Mesenteric fat pad (tissue), 1 donor: Measurements from ENCODE around the gene RPS6KA5. TPM values are rescaled to one million over a fixed set of nuclear protein-coding genes. Genes with fewer than 3 reads are reported as not detected.
"Not testable (repeated sequence)": the region's sequence is repeated elsewhere in the genome, so short reads cannot be mapped to it uniquely, and the experiment has no call there.

Source experiments
- DNase-seq: peaks from one replicate; pipeline ENCODE4 v3.0.0-alpha.2; 2020; ENCODE audit warnings: low spot score
- total RNA-seq: library from RNA; stranded (reverse); fragmentation: NEBNext Ultra II Directional; extraction: Animal tissue kit (Norgen Biotek cat#: 25700); gene quantifications from one replicate; pipeline ENCODE4 v1.2.1, GENCODE V29; 2021
- donor health status: DM: yes; HTN: yes; CAD: no.

The RPS6KA5 gene
- total RNA-seq, 1 donor from 2014 or later: 3.2 TPM

DNA sequence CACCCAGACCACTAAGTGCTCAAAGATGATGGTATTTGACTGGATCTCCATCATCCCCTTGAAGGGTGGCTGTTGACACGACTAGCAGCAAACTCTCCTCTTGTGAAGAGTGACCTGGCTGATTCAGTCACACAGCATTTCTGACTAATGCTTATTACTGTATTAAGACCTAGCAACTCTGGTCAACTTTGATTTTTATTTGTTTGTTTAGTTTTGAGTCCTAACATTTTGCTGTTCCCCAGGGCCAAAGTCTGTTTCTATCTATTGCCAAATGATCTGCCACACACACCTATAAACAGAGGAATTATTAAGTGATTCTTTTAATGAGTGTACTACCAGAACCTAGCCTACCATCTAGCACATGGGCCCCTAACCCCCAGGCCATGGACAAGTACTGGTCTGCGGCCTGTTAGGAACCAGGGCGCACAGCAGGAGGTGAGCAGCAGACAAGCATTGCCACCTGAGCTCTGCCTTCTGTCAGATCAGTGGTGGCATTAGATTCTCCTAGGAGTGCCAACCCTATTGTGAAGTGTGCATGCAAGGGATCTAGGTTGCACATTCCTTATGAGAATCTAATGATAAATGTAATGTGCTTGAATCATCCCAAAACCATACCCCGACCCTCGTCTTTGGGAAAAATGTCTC, 120.0 kb downstream of the RPS6KA5 start:
- DNase-seq: no peak

DNA sequence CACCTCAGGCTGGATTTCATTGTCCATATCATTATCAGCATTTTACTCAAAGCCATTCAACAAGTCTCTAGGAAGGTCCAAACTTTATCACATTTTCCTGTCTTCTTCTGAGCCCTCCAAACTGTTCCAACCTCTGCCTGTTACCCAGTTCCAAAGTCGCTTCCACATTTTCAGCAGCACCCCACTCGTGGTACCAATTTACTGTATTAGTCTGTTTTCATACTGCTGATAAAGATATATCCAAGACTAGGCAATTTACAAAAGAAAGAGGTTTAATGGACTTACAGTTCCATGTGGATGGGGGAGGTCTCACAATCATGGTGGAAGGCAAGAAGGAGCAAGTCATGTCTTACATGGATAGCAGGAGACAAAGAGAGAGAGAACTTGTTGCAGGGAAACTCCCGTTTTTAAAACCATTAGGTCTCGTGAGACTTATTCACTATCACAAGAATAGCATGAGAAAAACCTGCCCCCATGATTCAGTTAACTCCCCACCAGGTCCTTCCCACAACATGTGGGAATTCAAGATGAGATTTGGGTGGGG, 121.1 kb downstream of the RPS6KA5 start:
- not testable (repeated sequence) for DNase-seq

DNA sequence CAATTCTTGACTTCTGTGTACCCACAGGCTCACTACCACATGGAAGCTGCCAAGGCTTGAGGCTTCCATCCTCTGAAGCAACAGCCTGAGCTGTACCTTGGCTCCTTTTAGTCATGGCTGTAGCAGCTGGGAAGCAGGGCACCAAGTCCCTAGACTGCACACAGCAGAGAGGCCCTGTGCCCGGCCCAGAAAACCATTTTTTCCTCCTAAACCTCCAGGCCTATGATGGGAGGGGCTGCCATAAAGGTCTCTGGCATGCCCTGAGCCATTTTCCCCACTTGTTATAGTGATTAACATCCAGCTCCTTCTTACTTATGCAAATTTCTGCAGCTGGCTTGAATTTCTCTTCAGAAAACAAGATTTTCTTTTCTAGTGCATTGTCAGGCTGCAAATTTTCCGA, 121.8 kb downstream of the RPS6KA5 start:
- no peak for DNase-seq

DNA sequence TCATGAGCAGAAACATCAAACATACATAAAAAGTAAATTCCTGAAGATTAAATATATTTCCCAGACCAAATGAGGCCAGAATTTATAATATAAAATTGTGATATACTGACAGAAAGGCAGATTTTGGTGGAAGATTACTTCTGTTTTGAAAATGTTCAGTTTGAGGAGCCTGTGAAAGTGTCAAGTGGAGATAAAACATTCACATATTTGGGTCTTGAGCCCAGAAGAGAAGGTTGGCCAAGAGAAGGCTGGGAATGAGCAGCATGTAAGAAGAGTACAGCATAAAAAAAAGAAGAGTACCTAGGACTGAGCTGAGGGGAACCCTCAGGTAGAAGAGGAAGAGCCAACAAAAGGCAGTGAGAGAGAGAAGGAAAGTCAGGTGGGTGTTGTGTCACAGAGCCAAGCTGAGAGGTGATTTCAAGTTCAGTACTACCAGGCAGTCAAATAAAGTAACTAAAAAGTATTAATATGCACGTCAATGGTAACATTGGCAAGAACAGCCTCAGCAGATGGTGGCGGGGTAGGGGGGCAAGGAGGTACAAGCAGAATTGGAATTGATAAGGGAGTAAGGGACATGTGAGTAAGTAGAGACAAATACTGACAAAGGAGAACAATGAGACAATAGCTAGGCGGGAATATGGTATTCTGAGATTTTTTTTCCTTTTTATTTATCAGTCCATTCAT, 123.5 kb downstream of the RPS6KA5 start:
- no peak for DNase-seq

DNA sequence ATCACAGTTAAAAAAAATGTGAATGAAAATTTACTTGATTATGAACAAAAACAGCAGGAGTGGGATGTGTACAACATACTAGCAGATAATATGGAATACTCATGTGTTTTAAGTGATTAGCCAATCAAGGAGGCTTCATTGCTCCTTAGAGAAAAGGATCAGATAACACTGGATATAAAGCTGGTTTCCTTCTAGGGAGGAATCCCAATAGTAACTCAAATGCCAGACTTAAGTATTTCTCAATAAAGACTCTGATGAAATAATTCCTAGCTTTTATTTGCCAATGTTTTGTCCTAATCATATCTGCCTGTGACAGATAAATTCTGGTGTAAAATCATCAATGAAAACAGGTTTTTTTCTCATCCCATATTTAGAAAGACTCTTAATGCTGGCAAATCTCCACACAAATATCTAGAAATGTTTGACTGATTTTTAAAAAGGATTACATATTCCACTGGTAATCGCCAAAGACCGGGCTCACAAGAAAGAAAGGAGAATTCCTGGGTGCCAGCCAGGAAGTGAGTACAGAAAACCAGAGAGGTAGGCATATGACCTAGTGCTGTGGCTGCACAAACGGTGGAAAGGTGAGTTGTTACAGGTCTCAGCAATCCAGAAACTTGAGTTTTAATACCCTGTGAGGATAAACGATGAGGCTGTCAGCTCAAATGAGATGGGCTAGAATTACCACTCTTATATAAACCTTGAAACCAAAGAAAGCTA, 135.7 kb downstream of the RPS6KA5 start:
- no peak for DNase-seq

DNA sequence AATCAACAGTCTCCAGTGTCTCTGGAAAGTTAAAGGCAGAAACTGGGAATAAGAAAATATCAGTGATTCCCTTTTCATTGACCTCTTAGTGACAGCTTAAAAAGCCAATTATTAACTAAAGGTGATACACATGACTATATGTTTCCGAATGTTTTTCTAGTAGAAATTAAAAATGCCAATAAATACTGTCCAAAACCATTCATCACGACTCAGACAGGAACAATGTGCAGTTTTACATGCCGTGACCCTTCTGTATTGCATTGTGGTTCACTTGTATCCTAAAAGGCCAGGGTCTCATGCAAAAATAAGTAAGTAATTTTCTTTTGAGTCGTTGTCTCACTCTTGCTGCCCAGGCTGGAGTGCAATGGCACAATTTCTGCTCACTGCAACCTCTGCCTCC, 138.3 kb downstream of the RPS6KA5 start:
- no peak for DNase-seq

DNA sequence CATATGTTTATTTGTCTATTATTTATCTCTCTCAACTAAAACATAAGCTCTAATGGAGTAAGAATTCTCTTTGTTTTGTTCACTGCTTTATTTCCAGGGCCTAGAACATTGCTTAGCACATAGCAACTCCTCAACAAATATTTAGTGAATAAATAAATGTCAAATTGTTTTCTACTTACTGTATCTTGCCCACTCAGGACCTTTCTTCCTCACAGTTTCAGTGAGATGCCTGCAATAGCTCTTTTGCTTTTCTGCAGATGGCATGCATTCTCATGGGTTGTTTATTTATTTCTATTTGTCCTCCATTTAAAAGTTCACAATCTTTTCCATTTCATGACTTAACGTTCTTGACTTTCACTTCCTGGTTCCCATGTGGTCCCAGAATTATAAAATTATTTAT, 149.3 kb downstream of the RPS6KA5 start:
- DNase-seq: no peak

DNA sequence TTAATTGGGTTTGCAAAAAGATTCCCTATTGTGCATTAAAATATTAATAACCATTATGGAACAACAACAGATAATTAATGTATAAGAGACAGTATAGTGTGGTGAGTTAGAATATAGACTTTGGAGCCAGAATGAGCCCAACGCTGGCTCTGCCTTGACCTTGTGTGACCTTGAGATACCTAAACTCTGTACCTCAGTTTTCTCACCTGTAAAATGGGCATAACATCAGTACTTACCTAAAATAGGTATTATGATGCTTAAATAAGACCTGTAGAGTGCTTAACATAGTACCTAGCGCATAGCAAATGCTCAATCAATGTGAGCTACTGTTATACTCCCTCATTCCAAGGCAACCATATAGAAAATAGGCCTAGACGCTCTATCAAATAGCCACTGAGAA, 153.3 kb downstream of the RPS6KA5 start:
- no peak for DNase-seq

DNA sequence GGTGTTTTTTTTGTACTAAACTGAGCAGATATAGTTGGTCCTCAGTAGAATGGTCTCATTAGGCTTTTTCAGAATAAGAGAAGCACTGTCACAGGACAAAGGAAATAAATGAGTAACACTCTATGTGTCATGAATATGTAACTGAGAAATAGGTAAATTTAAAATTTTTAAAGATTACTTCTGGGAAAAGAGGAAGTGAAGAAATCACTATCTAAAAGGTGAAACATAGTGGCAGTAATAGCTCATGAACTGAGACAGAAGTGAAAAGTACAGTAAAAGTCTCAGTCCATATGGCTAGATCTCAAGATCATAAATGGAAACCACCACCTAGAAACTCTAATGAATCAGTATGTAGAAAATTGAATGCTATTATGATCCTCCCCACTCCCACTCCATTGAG, 154.9 kb downstream of the RPS6KA5 start:
- no peak for DNase-seq

DNA sequence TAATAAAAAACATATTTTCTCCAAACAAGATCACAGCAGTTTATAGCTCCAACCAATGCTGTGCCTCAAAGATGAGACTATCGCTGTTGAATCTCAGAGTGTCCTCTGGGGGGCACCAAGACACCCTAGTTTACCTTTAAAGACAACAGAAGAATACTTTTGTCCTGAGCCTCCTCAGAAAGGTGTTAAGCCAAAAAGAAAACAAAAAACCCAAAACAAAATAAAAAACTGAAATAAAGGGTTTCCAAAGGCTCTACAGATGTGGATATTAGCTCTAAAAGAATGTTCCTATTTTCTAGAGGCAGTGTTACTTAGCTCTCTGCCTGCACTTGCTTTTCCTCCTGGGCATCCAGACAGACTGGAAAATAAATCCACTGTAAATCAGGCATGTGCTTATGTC, 157.3 kb downstream of the RPS6KA5 start:
- no peak for DNase-seq

DNA sequence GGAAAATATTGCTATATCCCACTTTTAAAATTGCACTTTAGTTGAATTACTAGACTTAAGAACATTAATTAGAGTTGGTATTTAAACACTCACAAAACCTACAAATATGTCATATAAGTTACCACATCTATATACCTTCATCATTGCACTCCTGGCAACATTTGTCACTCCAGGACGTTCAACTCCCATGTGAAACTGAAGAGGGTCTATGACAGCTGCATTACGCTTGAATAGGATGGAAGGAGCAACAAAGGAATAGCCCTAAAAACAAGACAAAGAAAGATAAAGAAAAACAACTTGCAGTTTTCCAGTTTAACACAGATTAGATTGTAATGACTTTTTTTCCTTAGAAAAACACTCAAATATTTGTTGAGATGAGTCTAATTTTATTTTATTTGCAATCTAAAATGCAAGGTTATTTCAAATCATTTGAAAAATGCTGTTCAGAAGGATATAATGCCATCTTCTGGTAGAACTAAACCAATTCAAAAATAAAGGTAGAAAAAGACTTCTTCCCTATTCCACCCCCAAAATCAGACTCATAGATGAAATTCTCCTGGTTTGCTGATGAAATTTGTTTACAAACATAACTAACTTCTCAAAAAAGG, 159.9 kb downstream of the RPS6KA5 start:
- no peak for DNase-seq

DNA sequence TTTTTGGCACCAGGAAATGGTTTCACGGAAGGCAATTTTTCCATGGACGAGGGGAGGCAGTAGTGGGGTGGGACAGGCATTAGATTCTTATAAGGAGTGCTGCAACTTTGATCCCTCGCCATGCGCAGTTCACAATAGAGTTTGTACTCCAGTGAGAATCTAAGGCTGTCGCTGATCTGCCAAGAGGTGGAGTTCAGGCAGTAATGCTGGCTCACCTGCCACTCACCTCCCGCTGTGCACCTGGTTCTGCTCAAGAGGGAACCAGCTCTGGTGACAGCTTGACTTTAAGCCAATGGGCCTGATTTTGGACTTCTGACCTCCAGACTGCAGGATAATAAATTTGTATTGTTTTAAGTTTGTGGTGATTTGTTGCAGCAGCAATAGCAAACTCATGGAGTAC, 163.4 kb downstream of the RPS6KA5 start:
- DNase-seq: no peak

DNA sequence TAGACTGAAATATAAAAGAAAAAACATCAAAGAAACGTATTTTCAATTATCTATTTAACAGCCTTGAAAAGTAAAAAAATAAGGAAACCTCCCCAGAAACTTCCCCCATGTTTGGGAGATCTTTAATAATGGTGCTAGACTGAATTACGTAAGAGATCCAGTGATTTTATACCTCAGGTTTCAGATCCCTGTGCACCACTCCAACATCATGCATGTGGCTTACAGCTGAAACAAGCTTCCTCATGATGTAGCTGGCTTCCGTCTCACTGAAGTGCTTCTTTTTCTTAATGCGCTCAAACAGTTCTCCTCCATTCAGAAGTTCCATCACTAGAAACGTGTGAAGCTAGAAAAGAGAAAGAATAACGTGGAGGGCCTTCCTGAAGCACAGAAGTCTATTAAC, 166.2 kb downstream of the RPS6KA5 start:
- no peak for DNase-seq

DNA sequence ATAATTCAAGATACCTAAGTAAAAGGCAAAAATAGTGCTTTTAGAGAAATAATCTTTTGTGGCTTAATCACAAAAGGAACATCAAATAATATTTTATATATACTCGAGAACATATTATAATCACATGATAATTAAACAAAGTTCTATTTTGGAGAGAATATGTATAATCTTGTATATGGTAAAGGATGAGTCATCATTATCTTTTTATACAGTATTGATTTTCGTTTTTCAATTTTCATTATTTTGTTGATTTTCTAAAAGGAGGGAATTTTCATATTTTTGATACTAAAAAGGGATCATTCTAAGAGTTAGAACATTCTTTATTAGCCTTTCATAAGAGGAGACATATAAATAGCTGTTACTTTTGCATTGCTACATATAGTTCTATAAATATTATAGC, 166.9 kb downstream of the RPS6KA5 start:
- DNase-seq: no peak

DNA sequence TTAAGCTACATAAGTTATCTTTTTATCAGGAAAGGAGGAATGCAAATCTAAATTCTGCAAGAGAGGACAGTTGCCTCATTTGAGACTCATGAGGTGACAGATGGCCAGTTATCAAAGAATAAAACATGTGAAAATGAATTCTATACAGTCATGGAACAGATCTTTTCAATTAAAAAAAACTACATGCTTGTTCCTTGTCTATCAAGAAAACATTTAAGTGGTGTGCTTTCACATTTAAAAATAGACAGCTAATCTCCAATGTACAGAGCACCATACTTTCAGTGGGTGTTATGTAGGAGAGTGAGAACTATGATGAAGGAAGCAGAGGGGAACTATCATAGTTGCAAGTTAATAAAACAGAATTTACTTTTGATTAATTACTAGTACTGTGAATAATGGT, 167.5 kb downstream of the RPS6KA5 start:
- no peak for DNase-seq

DNA sequence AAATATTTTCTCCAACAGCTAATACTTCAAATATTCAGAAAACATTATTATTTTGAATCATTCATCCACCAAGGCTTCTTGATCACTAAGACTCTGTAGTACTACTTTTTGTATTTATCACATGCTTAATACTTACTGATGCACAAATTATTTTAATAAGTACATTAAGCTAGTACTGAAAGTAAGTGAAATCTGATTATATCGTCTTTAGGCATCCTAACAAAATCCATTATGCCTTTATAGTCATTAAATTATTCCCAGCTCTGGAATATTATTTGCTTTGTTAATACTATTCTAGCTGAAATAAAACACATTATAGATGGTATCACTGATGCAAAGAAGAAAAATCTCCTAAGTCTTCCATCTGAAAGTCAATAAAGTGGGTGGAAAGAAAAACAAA, 169.1 kb downstream of the RPS6KA5 start:
- DNase-seq: no peak

DNA sequence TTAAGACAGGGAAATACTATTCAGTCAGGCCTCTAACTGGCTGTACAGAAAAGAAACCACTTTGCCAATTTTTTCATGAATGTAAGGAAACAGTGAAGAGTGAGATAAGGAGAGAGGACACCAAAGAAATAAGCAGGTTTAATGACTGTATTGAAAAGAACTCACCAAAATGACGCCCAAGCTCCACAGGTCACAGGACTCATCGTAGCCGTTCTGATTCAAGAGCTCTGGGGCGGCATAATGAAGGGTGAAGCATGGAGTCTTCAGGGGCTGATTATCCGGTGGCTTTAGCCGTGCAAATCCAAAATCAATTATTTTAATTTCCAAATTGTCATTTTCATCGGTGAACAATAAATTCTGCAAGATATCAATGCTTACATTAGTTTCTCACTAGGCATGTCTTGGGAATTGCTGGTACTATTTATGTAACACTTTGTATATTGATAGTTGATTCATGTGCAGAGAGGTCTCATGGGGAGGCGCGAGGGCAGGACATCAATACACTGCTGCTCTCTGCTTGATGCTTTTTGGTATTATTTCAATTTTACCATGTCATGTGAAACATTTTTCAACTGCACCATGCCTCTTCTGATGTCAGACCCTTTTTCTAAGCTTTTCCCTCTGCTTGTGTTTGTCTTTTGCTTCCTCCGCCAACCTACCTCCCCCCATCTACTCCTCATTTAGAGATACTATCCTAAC, 170.0 kb downstream of the RPS6KA5 start:
- no peak for DNase-seq

DNA sequence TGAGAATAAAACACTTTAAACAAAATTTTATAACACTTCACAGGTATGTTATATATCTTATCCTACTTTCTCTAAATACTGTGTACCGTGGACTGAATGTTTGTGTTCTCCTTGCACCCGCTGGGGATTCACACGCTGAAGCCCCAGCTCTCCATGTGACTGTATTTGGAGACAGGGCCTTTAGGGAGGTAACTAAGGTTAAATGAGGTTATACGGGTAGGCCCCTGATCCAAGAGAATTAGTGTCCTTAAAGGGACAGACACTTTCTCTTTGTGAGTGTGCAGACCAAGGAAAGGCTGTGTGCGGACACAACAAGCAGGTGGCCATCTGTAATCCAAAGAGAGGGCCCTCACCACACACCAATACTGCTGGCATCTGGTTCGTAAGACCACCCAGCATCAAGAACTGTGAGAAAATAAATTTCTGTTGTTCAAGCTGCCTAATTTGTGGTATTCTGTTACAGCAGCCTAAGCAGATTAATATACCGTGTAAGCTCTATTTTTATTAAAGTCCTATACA, 174.1 kb downstream of the RPS6KA5 start:
- DNase-seq: no peak

DNA sequence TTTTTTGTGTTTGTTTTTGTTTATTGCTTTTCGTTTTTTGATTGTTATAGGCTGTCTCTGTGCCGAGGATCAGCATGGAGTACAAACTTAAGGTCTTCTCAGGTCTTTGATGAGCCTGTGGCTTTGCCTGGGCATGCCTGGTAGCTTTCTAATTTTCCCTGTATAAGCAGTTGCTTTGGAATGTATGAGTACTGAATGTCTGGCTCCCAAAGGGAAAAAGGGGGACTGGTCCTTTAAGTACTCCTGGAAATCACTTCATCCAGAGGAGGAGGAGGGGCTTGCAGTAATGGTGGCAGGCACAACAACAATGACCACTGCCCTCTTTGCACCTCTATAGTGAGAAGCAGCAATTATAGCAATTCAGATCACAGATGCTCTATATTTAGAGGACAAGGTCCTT, 176.7 kb downstream of the RPS6KA5 start:
- no peak for DNase-seq

DNA sequence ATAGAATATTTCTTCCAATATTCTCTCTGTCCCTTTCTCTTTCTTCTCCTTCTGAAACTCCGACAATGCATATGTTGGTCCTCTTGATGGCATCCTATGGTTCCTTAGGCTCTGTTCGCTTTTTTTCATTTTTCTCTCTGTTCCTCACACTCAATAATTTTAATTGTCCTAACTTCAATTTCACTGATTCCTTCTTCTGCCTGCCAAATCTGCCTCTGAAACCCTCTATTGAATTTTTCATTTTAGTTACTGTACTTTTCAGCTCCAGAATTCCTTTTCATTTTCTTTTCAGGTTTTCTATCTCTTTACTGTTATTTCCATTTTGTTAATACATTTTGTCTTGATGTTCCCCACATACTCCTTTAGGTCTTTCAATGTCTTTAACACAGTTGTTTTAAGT, 177.2 kb downstream of the RPS6KA5 start:
- DNase-seq: no peak

DNA sequence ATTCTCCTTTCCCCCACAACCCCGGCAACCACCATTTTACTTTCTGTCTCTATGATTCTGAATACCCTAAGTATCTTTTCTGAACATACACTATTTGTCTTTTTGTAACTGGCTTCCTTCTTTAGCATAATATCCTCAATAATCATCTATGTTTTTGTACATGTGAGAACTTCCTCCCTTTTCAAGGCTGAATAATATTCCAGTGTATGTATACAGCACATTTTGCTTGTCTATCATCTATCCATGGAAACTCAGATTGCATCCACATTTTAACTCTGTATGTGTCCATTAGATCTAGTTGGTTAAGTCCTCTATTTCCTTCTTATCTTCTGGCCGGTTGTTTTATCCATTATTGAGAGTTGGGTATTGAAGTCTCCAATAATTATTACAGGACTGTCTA, 180.2 kb downstream of the RPS6KA5 start:
- DNase-seq: no peak
